Tibial nerve (tissue), 4 donors: ENCODE results near the gene CCDC43. TPM values are rescaled to one million over a fixed set of nuclear protein-coding genes. Genes with fewer than 3 reads are reported as not detected.
A peak's percentile ranks its signal among the peaks of the same experiment; 100 is the strongest.
"Not testable (repeated sequence)": the region's sequence is repeated elsewhere in the genome, so short reads cannot be mapped to it uniquely, and the experiment has no call there.

Source experiments
- DNase-seq, 2 donors: peaks; one replicate each; pipeline ENCODE4 v3.0.0-alpha.2; 2019; ENCODE audit warnings: low spot score in 2 of 2
- H3K27ac ChIP-seq, 4 donors: fragments of 200-600 bp; sonication (generic) in 3 of 4; one replicate each; pipeline ENCODE4 v1.5.1; 2017 to 2019; ENCODE audit warnings: mild to moderate bottlenecking in 1 of 4
- H3K27me3 ChIP-seq, 2 donors: fragments of 200-600 bp; sonication (generic) in 1 of 2; one replicate each; pipeline versions ENCODE4 v1.5.1 to v1.6.0; 2017 to 2019
- H3K36me3 ChIP-seq, 3 donors: fragments of 200-600 bp; sonication (generic); one replicate each; pipeline ENCODE4 v1.5.1; 2018 to 2019
- H3K4me1 ChIP-seq, 4 donors: fragments of 200-600 bp; sonication (generic) in 3 of 4; one replicate each; pipeline ENCODE4 v1.5.1; 2017 to 2019
- H3K4me3 ChIP-seq, 4 donors: fragments of 200-600 bp; sonication (generic) in 3 of 4; one replicate each; pipeline ENCODE4 v1.5.1; 2017 to 2019; ENCODE audit warnings: mild to moderate bottlenecking in 1 of 4, moderate library complexity in 1 of 4
- H3K9me3 ChIP-seq, 4 donors: fragments of 200-600 bp; sonication (generic) in 3 of 4; one replicate each; pipeline ENCODE4 v1.5.1; 2017 to 2019
- EP300 ChIP-seq, 2 donors: sonication (generic); formaldehyde crosslinking; IDR thresholded peaks; one replicate each; pipeline ENCODE4 v1.6.1; 2017; ENCODE audit warnings: antibody characterized with exemption in 2 of 2, mild to moderate bottlenecking in 1 of 2
- POLR2A ChIP-seq, 2 donors: fragments of 450-650 bp; IDR thresholded peaks; one replicate each; pipeline ENCODE4 v1.6.1; 2017; ENCODE audit warnings: antibody characterized with exemption in 2 of 2, mild to moderate bottlenecking in 2 of 2, moderate library complexity in 2 of 2
- WGBS, 2 donors: methylation state at CpG; one replicate each; pipeline ENCODE4 v1.1.5; 2018; 5-methylcytosine and 5-hydroxymethylcytosine counted together
- total RNA-seq, 4 donors: library from RNA; depleted of rRNA; stranded (reverse); fragments of >200 nt; gene quantifications; one replicate each; pipeline ENCODE4 v1.1.0, GENCODE V29; 2016
- TF ChIP-seq, protein P1 (sequence below), 5 experiments: fragments of 200-600 bp in 3 of 5; fragments of 450-650 bp in 2 of 5; sonication (generic) in 3 of 5; IDR thresholded peaks; one replicate each; pipeline ENCODE4 v1.5.1; 2016 to 2019; ENCODE audit warnings: antibody characterized with exemption in 5 of 5, mild to moderate bottlenecking in 3 of 5, moderate library complexity in 2 of 5

The CCDC43 gene
- total RNA-seq, 4 donors from 2014 or later: 11.1 to 20.1 (median 16.5) TPM

DNA sequence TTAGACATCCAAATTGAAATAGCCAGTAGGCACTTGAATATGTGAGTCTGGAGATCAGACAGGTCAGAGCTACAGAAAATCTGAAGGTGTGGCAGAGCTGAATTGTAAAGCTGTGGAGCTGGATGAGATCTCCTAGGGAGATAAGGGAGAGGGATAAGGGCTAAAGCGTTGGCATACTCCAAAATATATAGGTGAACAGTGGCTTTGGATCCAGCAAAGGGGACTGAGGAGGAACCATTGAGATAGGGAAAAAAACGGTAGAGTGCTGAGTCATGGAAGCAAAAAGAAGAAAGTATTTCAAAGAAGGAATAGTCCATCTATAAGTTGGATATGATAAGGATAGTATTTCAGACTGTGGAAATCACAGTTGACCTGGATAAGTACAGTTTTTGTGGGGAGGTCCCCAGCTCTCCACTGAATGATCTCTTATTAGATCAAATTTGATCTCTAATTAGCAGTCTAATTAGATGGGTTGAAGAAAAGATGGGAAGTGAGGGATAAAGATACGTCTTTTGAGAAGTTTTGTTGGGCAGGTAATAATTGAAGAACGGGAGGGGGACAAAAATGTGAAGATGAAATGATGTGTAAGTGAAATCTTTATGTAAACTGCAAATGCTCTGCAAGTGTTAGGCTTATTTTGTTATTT lies 18.3 kb upstream of the CCDC43 start:
- Histone ChIP-seq H3K27ac (peak overlapping the region in 3 of 4 donors; percentile 39 to 87 (median 50)), H3K4me1 (peaks cover 0 to 21% (median 5%) of the 10 kb centered on the region in 4 donors), H3K27me3 (no peaks in the 10 kb centered on the region), H3K4me3 (peak overlapping the region; percentile 64 to 92 (median 72)), H3K9me3 (no peaks in the 10 kb centered on the region), H3K36me3 (no peaks in the 10 kb centered on the region)
- DNase-seq: no peak
- TF ChIP-seq, protein P1, sequence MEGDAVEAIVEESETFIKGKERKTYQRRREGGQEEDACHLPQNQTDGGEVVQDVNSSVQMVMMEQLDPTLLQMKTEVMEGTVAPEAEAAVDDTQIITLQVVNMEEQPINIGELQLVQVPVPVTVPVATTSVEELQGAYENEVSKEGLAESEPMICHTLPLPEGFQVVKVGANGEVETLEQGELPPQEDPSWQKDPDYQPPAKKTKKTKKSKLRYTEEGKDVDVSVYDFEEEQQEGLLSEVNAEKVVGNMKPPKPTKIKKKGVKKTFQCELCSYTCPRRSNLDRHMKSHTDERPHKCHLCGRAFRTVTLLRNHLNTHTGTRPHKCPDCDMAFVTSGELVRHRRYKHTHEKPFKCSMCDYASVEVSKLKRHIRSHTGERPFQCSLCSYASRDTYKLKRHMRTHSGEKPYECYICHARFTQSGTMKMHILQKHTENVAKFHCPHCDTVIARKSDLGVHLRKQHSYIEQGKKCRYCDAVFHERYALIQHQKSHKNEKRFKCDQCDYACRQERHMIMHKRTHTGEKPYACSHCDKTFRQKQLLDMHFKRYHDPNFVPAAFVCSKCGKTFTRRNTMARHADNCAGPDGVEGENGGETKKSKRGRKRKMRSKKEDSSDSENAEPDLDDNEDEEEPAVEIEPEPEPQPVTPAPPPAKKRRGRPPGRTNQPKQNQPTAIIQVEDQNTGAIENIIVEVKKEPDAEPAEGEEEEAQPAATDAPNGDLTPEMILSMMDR (IDR thresholded peaks at IDR 0.05): no peak
- TF ChIP-seq POLR2A (IDR thresholded peaks at IDR 0.05) (no peak), EP300 (IDR thresholded peaks at IDR 0.05) (no peak)
- WGBS, 2 donors: 30 to 32% methylated on average over 4 of the region's 4 CpGs

DNA sequence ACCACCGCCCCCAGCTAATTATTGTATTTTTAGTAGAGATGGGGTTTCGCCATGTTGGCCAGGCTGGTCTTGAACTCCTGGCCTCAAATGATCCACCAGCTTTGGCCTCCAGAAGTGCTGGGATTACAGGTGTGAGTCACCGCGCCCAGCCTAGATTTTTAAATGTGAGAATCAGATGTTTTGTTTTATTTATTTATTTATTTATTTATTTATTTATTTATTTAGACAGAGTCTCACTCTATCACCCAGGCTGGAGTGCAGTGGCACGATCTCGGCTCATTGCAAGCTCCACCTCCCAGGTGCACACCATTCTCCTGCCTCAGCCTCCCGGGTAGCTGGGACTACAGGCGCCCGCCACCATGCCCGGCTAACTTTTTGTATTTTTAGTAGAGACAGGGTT lies 10.7 kb upstream of the CCDC43 start:
- not testable (repeated sequence) for H3K9me3 ChIP-seq, H3K27ac ChIP-seq, H3K36me3 ChIP-seq, H3K4me1 ChIP-seq, H3K27me3 ChIP-seq, DNase-seq, H3K4me3 ChIP-seq
- WGBS, 2 donors: 88 to 94% methylated on average over 10 of the region's 10 CpGs

DNA sequence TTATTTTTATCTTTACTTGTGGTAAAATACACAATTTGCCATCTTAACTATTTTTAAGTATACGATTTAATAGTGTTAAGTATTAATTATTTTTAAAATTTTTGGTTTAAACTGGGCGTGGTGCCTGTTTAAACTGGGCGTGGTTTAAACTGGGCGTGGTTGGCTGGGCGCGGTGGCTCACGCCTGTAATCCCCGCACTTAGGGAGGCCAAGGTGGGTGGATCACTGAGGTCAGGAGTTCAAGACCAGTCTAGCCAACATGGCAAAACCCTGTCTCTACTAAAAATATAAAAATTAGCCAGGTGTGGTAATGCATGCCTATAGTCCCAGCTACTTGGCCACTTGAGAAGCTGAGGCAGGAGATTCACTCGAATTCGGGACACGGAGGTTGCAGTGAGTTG lies 4.0 kb upstream of the CCDC43 start:
- H3K4me3 ChIP-seq: no peak overlapping the region
- no peak for DNase-seq
- no peaks in the 10 kb centered on the region for H3K27me3 ChIP-seq
- peaks cover 0 to 15% (median 4%) of the 10 kb centered on the region in 4 donors for H3K4me1 ChIP-seq
- no peak overlapping the region for H3K27ac ChIP-seq
- no peaks in the 10 kb centered on the region for H3K36me3 ChIP-seq
- TF ChIP-seq POLR2A (IDR thresholded peaks at IDR 0.05) (no peak), EP300 (IDR thresholded peaks at IDR 0.05) (no peak)
- TF ChIP-seq, protein P1 (IDR thresholded peaks at IDR 0.05): no peak
- WGBS, 2 donors: 81 to 82% methylated on average over 11 of the region's 11 CpGs
- H3K9me3 ChIP-seq: no peaks in the 10 kb centered on the region

DNA sequence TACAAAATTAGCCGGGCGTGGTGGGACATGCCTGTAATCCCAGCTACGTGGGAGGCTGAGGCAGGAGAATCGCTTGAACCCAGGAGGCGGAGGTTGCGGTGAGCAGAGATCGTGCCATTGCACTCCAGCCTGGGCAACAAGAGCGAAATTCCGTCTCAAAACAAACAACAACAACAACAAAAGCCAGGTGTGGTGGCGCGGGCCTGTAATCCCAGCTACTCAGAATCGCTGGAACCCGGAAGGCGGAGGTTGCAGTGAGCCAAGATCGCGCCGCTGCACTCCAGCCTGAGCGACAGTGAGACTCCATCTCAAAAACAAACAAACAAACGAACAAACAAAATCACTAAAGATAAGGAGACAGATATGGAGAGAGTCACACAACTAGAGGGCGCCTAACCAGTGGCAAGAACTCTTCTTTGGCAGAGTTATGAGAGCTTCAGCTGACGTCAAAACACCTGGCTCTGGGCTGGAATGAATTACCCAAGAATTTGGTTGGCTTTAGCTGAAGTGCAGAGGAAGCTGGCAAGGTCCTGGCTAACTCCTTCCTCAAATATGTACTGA lies 1.2 kb upstream of the CCDC43 start:
- Histone ChIP-seq H3K4me1 (peaks cover 0 to 28% (median 7%) of the 10 kb centered on the region in 4 donors), H3K36me3 (peaks cover 0 to 15% (median 0%) of the 10 kb centered on the region in 3 donors)
- H3K27ac ChIP-seq, DNase-seq, H3K27me3 ChIP-seq, H3K4me3 ChIP-seq, H3K9me3 ChIP-seq: not testable (repeated sequence)
- WGBS, 2 donors: 85 to 86% methylated on average over 21 of the region's 21 CpGs

DNA sequence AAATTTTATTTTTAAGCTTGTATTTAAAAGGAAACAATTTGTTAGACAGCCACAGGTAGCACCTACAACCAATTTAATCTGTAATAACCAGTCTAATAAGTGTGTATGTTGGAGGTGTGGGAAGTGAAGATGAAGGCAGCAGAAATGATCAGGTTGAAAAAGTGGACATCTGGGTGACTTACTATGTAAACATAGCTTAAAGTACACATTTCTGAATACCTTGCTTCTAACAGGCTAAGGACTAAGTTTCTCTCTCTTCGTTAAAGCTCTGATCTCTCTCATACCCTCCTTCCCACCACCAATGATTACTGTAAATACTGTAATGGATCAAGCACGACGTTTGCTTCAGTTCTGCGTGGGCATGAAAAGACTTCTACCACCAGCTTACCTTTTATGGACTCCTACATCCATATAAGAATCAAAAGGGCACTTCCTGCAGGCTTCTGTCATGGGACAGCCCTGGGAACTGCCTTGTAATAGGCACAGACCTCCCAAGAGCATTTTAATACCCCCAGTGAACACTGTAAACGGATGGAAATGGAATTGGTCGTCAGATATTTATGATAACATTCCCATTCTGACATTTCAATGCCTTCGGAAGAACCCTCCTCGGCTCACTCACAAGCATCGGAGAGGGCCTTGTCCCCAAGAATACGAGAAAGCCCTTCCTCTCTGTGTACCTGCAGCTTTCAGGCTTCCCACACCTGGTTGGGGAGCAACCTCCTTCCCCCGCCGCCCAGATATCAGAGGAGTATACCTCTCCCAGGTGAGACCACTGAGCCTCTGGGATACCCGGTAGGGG lies 700 bp downstream of the CCDC43 start:
- WGBS, 2 donors: 2 to 6% methylated on average over 13 of the region's 13 CpGs
- Histone ChIP-seq H3K4me1 (peaks cover 0 to 28% (median 7%) of the 10 kb centered on the region in 4 donors), H3K36me3 (peaks cover 0 to 31% (median 0%) of the 10 kb centered on the region in 3 donors), H3K4me3 (peak overlapping the region; percentile 54 to 85 (median 74)), H3K9me3 (no peaks in the 10 kb centered on the region), H3K27me3 (no peaks in the 10 kb centered on the region), H3K27ac (peak overlapping the region; percentile 0 to 86 (median 78))
- TF ChIP-seq, protein P1 (IDR thresholded peaks at IDR 0.05): no peak
- no peak for TF ChIP-seq EP300 (IDR thresholded peaks at IDR 0.05)
- TF ChIP-seq POLR2A (IDR thresholded peaks at IDR 0.05): no peak
- DNase-seq: no peak

DNA sequence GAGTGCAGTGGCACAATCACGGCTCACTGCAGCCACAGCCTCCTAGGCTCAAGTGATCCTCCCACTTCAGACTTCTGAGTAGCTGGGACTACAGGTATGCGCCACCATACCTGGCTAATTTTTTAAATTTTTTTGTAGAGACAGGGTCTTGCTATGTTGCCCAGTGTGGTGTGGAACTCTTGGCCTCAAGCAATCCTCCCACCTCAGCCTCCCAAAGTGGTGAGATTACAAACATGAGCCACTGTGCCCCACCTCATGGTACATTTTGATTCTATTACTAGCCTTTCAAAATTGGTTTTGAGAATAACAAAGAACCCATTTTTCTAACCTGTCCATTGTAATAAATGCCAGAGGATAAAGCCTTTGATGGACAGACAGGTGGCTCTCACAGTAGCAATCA lies 1.4 kb downstream of the CCDC43 start:
- no peak overlapping the region for H3K27ac ChIP-seq
- H3K4me1 ChIP-seq: peaks cover 0 to 28% (median 7%) of the 10 kb centered on the region in 4 donors
- TF ChIP-seq EP300 (IDR thresholded peaks at IDR 0.05): no peak
- no peak for TF ChIP-seq POLR2A (IDR thresholded peaks at IDR 0.05)
- TF ChIP-seq, protein P1 (IDR thresholded peaks at IDR 0.05): no peak
- no peak overlapping the region for H3K4me3 ChIP-seq
- no peak for DNase-seq
- no peaks in the 10 kb centered on the region for H3K9me3 ChIP-seq
- peaks cover 0 to 37% (median 4%) of the 10 kb centered on the region in 3 donors for H3K36me3 ChIP-seq
- H3K27me3 ChIP-seq: no peaks in the 10 kb centered on the region
- WGBS, 2 donors: 86 to 90% methylated on average over 2 of the region's 2 CpGs
